HG03039 (cell line): ENCODE measurements around the gene SLC6A5.

Experiments
- ATAC-seq: cut with Tn5 transposase; IDR thresholded peaks from one replicate; pipeline ENCODE4 v1.9.1; 2021; ENCODE audit warnings: mild to moderate bottlenecking, moderate library complexity; ENCODE audit not compliant: unreplicated experiment

SLC6A5 gene

GRCh38 chr11:20618083-20618482, 18.7 kb downstream of the SLC6A5 start:
- ATAC-seq: no peak

- no peak for ATAC-seq
Measured at GRCh38 chr11:20620988-20621387, 21.6 kb downstream of the SLC6A5 start.

- ATAC-seq: no peak
Measured at GRCh38 chr11:20621679-20622078, 22.3 kb downstream of the SLC6A5 start.

GRCh38 chr11:20623252-20623651, 23.8 kb downstream of the SLC6A5 start:
- no peak for ATAC-seq

GRCh38 chr11:20626279-20626678, 26.9 kb downstream of the SLC6A5 start:
- no peak for ATAC-seq

- no peak for ATAC-seq
Measured at GRCh38 chr11:20627026-20627425, 27.6 kb downstream of the SLC6A5 start.

- no peak for ATAC-seq
Measured at GRCh38 chr11:20627701-20628100, 28.3 kb downstream of the SLC6A5 start.

- no peak for ATAC-seq
Measured at GRCh38 chr11:20631519-20632168, 32.2 kb downstream of the SLC6A5 start.

GRCh38 chr11:20632169-20632532, 32.7 kb downstream of the SLC6A5 start:
- ATAC-seq: no peak

- ATAC-seq: no peak
Measured at GRCh38 chr11:20634044-20634443, 34.6 kb downstream of the SLC6A5 start.

- no peak for ATAC-seq
Measured at GRCh38 chr11:20634781-20635180, 35.4 kb downstream of the SLC6A5 start.

GRCh38 chr11:20638074-20638473, 38.7 kb downstream of the SLC6A5 start:
- ATAC-seq: no peak

- ATAC-seq: no peak
Measured at GRCh38 chr11:20639688-20640087, 40.3 kb downstream of the SLC6A5 start.

- no peak for ATAC-seq
Measured at GRCh38 chr11:20640401-20640800, 41.0 kb downstream of the SLC6A5 start.

GRCh38 chr11:20644360-20644759, 45.0 kb downstream of the SLC6A5 start:
- ATAC-seq: no peak

- ATAC-seq: peak; percentile 58
Measured at GRCh38 chr11:20647976-20648565, 48.7 kb downstream of the SLC6A5 start.

- no peak for ATAC-seq
Measured at GRCh38 chr11:20652150-20652806, 52.9 kb downstream of the SLC6A5 start.

GRCh38 chr11:20654038-20654437, 54.6 kb downstream of the SLC6A5 start:
- ATAC-seq: no peak

GRCh38 chr11:20656901-20657300, 57.5 kb downstream of the SLC6A5 start:
- no peak for ATAC-seq

- no peak for ATAC-seq
Measured at GRCh38 chr11:20658135-20658534, 58.7 kb downstream of the SLC6A5 start.

GRCh38 chr11:20661445-20661844, 62.0 kb downstream of the SLC6A5 start:
- ATAC-seq: no peak

GRCh38 chr11:20661850-20662249, 62.4 kb downstream of the SLC6A5 start:
- no peak for ATAC-seq
